Measurements from ENCODE around the gene DACH1. TPM values are rescaled to one million over a fixed set of nuclear protein-coding genes. Genes with fewer than 3 reads are reported as not detected.

DACH1 gene
- total RNA-seq, 1 experiment from 2014 or later: 0.31 TPM

DNA sequence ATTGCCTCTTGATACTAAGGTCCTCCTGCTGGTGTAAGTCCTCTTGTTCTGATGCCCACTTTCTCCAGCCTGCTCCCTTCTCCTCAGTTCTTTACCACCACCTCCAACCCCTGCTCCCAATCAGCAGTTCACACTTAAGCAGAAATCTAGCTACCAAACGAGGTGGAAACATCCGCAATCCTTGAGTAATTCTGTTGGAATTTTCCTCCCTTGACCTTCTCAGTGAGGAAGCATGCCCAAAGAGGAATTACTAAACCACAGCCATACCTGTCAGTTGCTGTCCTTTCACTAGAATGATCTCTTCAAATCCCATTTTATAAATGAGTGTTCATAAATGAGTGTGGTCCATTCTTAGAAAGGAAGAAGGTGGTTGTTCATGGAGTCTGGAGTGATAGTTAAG lies 289.9 kb downstream of the DACH1 start (continued):
- TF ChIP-seq ZNF532 (CRISPR knock-in tag; IDR thresholded peaks at IDR 0.05; ENCODE audit: borderline replicate concordance) (no peak), HMGA2 (CRISPR knock-in tag; IDR thresholded peaks at IDR 0.05) (no peak), ZSCAN18 (CRISPR knock-in tag; IDR thresholded peaks at IDR 0.05) (no peak), ESRRA (CRISPR knock-in tag; IDR thresholded peaks at IDR 0.05; ENCODE audit: borderline replicate concordance) (no peak), RORB (CRISPR knock-in tag; IDR thresholded peaks at IDR 0.05) (no peak)

- ChIA-PET CTCF (no interaction called here), POLR2A (no interaction called here)
- no peak for ATAC-seq
- H3K27ac Mint-ChIP-seq: no peak overlapping the region
- no peaks in the 10 kb centered on the region for H3K36me3 Mint-ChIP-seq
- no peaks in the 10 kb centered on the region for H3K4me1 Mint-ChIP-seq
- TF ChIP-seq, protein P1, sequence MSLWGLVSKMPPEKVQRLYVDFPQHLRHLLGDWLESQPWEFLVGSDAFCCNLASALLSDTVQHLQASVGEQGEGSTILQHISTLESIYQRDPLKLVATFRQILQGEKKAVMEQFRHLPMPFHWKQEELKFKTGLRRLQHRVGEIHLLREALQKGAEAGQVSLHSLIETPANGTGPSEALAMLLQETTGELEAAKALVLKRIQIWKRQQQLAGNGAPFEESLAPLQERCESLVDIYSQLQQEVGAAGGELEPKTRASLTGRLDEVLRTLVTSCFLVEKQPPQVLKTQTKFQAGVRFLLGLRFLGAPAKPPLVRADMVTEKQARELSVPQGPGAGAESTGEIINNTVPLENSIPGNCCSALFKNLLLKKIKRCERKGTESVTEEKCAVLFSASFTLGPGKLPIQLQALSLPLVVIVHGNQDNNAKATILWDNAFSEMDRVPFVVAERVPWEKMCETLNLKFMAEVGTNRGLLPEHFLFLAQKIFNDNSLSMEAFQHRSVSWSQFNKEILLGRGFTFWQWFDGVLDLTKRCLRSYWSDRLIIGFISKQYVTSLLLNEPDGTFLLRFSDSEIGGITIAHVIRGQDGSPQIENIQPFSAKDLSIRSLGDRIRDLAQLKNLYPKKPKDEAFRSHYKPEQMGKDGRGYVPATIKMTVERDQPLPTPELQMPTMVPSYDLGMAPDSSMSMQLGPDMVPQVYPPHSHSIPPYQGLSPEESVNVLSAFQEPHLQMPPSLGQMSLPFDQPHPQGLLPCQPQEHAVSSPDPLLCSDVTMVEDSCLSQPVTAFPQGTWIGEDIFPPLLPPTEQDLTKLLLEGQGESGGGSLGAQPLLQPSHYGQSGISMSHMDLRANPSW (CRISPR knock-in tag; conservative IDR thresholded peaks at IDR 0.05; ENCODE audit: low read depth): no peak
- TF ChIP-seq ZNF416 (CRISPR knock-in tag; IDR thresholded peaks at IDR 0.05) (no peak), NFYB (CRISPR knock-in tag; conservative IDR thresholded peaks at IDR 0.05; ENCODE audit: low read depth) (no peak), ZNF263 (CRISPR knock-in tag; IDR thresholded peaks at IDR 0.05; ENCODE audit: low read depth) (no peak), USF2 (CRISPR knock-in tag; IDR thresholded peaks at IDR 0.05) (no peak)
- TF ChIP-seq, protein P2, sequence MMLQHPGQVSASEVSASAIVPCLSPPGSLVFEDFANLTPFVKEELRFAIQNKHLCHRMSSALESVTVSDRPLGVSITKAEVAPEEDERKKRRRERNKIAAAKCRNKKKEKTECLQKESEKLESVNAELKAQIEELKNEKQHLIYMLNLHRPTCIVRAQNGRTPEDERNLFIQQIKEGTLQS (CRISPR knock-in tag; conservative IDR thresholded peaks at IDR 0.05): no peak
- H3K27me3 Mint-ChIP-seq (ENCODE audit: low read depth): no peaks in the 10 kb centered on the region
- H3K4me3 Mint-ChIP-seq: no peak overlapping the region
- no peaks in the 10 kb centered on the region for H3K9me3 Mint-ChIP-seq
- no peak for DNase-seq (ENCODE audit: low spot score)
Observed at GRCh38 chr13:71576571-71576970, 290.4 kb downstream of the DACH1 start.

- DNase-seq (ENCODE audit: low spot score): no peak
- H3K36me3 Mint-ChIP-seq: no peaks in the 10 kb centered on the region
- no peak overlapping the region for H3K27ac Mint-ChIP-seq
- no peak overlapping the region for H3K4me3 Mint-ChIP-seq
- H3K27me3 Mint-ChIP-seq (ENCODE audit: low read depth): no peaks in the 10 kb centered on the region; the same call in 1 of the 2 replicates
- no peaks in the 10 kb centered on the region for H3K4me1 Mint-ChIP-seq
- ChIA-PET CTCF (no interaction called here), POLR2A (no interaction called here)
- ATAC-seq: no peak
- no peaks in the 10 kb centered on the region for H3K9me3 Mint-ChIP-seq
- TF ChIP-seq GTF2I (CRISPR knock-in tag; conservative IDR thresholded peaks at IDR 0.05) (no peak), RORB (CRISPR knock-in tag; IDR thresholded peaks at IDR 0.05) (no peak), TCF7 (CRISPR knock-in tag; IDR thresholded peaks at IDR 0.05; ENCODE audit: low read depth) (no peak), ZNF317 (CRISPR knock-in tag; IDR thresholded peaks at IDR 0.05; ENCODE audit: borderline replicate concordance, low read depth) (no peak), MYBL2 (CRISPR knock-in tag; IDR thresholded peaks at IDR 0.05) (no peak), NR1H2 (CRISPR knock-in tag; IDR thresholded peaks at IDR 0.05) (no peak), SP1 (CRISPR knock-in tag; conservative IDR thresholded peaks at IDR 0.05) (no peak), JUN (CRISPR knock-in tag; IDR thresholded peaks at IDR 0.05) (no peak), EMX1 (CRISPR knock-in tag; IDR thresholded peaks at IDR 0.05) (no peak), ATF1 (CRISPR knock-in tag; IDR thresholded peaks at IDR 0.05) (no peak)
- TF ChIP-seq, protein P3, sequence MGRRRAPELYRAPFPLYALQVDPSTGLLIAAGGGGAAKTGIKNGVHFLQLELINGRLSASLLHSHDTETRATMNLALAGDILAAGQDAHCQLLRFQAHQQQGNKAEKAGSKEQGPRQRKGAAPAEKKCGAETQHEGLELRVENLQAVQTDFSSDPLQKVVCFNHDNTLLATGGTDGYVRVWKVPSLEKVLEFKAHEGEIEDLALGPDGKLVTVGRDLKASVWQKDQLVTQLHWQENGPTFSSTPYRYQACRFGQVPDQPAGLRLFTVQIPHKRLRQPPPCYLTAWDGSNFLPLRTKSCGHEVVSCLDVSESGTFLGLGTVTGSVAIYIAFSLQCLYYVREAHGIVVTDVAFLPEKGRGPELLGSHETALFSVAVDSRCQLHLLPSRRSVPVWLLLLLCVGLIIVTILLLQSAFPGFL (CRISPR knock-in tag; IDR thresholded peaks at IDR 0.05; ENCODE audit: borderline replicate concordance): no peak
- TF ChIP-seq, protein P4, sequence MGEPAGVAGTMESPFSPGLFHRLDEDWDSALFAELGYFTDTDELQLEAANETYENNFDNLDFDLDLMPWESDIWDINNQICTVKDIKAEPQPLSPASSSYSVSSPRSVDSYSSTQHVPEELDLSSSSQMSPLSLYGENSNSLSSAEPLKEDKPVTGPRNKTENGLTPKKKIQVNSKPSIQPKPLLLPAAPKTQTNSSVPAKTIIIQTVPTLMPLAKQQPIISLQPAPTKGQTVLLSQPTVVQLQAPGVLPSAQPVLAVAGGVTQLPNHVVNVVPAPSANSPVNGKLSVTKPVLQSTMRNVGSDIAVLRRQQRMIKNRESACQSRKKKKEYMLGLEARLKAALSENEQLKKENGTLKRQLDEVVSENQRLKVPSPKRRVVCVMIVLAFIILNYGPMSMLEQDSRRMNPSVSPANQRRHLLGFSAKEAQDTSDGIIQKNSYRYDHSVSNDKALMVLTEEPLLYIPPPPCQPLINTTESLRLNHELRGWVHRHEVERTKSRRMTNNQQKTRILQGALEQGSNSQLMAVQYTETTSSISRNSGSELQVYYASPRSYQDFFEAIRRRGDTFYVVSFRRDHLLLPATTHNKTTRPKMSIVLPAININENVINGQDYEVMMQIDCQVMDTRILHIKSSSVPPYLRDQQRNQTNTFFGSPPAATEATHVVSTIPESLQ (CRISPR knock-in tag; IDR thresholded peaks at IDR 0.05): no peak
Observed at GRCh38 chr13:71546881-71547280, 320.1 kb downstream of the DACH1 start.
